Glutamatergic neuron (in vitro differentiated cells): ENCODE results near the gene PIMREG. TPM values are rescaled to one million over a fixed set of nuclear protein-coding genes. Genes with fewer than 3 reads are reported as not detected.

Experiments used
- DNase-seq: peaks from one replicate; pipeline ENCODE4 v3.0.0; 2022
- H3K27ac Mint-ChIP-seq: one replicate; pipeline ENCODE4 v1.8.0; 2020; ENCODE audit warnings: mild to moderate bottlenecking, mixed read lengths, inconsistent platforms; ENCODE audit not compliant: unreplicated experiment
- H3K27me3 Mint-ChIP-seq: one replicate; pipeline ENCODE4 v1.8.0; 2020; ENCODE audit warnings: mild to moderate bottlenecking, moderate library complexity, mixed read lengths, inconsistent platforms; ENCODE audit not compliant: unreplicated experiment
- H3K36me3 Mint-ChIP-seq: one replicate; pipeline ENCODE4 v1.8.0; 2020; ENCODE audit warnings: mild to moderate bottlenecking, mixed read lengths, inconsistent platforms; ENCODE audit not compliant: unreplicated experiment
- H3K4me1 Mint-ChIP-seq: one replicate; pipeline ENCODE4 v1.8.0; 2020; ENCODE audit warnings: mild to moderate bottlenecking, low read depth, mixed read lengths, inconsistent platforms; ENCODE audit not compliant: unreplicated experiment
- H3K4me3 Mint-ChIP-seq: one replicate; pipeline ENCODE4 v1.8.0; 2020; ENCODE audit warnings: mild to moderate bottlenecking, mixed read lengths, inconsistent platforms; ENCODE audit not compliant: unreplicated experiment
- H3K9me3 Mint-ChIP-seq: one replicate; pipeline ENCODE4 v1.8.0; 2020; ENCODE audit warnings: mild to moderate bottlenecking, moderate library complexity, mixed read lengths, inconsistent platforms; ENCODE audit not compliant: unreplicated experiment
- total RNA-seq: library from RNA; stranded (reverse); fragmentation: NEBNext Ultra II Directional; extraction: Animal tissue kit (Norgen Biotek cat#: 25700); gene quantifications from one replicate; pipeline ENCODE4 v1.2.1, GENCODE V29; 2021; ENCODE audit not compliant: unreplicated experiment
- TF ChIP-seq, protein P1 (sequence below): fragments of 200-600 bp; sonication (generic); IDR thresholded peaks from one replicate; pipeline ENCODE4 v1.5.0; 2021; ENCODE audit not compliant: partially characterized antibody, unreplicated experiment

The PIMREG gene
- total RNA-seq, 1 donor from 2014 or later, result 28.4 TPM

DNA sequence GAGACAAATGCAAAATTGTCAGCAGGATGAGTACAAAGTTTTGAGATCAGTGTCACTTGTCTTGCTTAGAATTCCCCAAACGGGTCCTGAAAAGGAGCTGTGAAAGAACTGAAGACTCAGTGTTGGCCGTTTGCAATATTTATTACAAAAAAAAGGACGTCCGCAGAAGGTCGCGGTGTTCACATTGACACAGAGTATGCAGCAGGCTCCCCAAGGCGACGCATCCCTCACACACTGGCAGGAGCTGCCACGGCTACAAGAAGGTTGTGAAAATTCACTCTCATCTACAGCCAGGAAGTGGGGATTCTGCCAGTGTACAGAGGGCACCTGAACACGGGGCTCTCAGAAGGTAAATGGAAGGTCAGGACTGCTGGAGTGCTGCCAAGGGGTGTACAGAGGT, 35.5 kb upstream of the PIMREG start:
- H3K27me3 Mint-ChIP-seq, result peaks cover 6% of the 10 kb centered on the region
- no peak overlapping the region for H3K4me3 Mint-ChIP-seq
- no peaks in the 10 kb centered on the region for H3K36me3 Mint-ChIP-seq
- DNase-seq, result no peak
- no peak overlapping the region for H3K27ac Mint-ChIP-seq
- H3K9me3 Mint-ChIP-seq, result peaks cover 2% of the 10 kb centered on the region
- TF ChIP-seq, protein P1, sequence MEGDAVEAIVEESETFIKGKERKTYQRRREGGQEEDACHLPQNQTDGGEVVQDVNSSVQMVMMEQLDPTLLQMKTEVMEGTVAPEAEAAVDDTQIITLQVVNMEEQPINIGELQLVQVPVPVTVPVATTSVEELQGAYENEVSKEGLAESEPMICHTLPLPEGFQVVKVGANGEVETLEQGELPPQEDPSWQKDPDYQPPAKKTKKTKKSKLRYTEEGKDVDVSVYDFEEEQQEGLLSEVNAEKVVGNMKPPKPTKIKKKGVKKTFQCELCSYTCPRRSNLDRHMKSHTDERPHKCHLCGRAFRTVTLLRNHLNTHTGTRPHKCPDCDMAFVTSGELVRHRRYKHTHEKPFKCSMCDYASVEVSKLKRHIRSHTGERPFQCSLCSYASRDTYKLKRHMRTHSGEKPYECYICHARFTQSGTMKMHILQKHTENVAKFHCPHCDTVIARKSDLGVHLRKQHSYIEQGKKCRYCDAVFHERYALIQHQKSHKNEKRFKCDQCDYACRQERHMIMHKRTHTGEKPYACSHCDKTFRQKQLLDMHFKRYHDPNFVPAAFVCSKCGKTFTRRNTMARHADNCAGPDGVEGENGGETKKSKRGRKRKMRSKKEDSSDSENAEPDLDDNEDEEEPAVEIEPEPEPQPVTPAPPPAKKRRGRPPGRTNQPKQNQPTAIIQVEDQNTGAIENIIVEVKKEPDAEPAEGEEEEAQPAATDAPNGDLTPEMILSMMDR, result no peak
- no peaks in the 10 kb centered on the region for H3K4me1 Mint-ChIP-seq

DNA sequence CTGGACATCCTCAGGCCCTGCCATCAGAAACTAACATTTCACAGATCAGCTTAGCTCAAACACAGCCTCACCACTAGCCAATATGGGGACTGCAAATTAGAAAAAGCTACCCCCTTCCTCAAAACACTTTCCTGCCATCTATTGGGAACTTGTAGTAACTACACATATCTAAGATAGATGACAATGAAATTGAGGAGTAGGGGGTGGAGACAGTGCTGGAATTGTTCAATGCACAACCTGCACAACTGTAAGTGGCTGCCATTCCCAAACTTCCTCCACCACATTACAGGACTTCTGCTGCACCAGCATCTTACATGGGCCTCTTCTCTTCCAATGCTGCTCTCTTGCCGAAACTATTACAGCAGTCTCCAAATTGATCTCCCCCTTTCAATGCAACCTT, 31.2 kb upstream of the PIMREG start:
- Mint-ChIP-seq H3K9me3 (peaks cover 2% of the 10 kb centered on the region), H3K27ac (no peak overlapping the region), H3K4me3 (no peak overlapping the region), H3K27me3 (peaks cover 14% of the 10 kb centered on the region), H3K36me3 (no peaks in the 10 kb centered on the region), H3K4me1 (peaks cover 6% of the 10 kb centered on the region)
- TF ChIP-seq, protein P1, result peak; percentile 43
- no peak for DNase-seq

DNA sequence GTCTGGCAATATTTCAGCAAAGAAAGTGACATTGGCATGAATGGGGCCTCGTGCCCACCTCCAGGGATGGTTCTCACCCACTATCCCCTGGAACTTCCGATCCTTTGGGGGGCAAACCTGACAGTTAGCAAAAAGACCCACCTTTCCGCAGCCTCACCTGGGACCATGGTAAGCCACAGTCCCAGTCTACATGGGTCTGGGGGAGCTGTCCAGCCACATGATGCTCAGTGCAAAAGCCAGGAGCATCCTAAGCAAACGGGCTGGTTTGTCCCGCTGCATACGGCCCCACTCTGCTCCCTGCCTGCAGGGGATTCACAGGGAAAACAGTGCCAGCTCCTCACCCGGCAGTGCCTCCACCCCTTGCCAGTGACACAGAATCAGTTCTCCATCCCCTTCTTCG, 28.6 kb upstream of the PIMREG start:
- H3K4me3 Mint-ChIP-seq, result no peak overlapping the region
- no peak for DNase-seq
- H3K4me1 Mint-ChIP-seq, result peaks cover 6% of the 10 kb centered on the region
- TF ChIP-seq, protein P1, result no peak
- no peaks in the 10 kb centered on the region for H3K36me3 Mint-ChIP-seq
- peaks cover 2% of the 10 kb centered on the region for H3K9me3 Mint-ChIP-seq
- peaks cover 14% of the 10 kb centered on the region for H3K27me3 Mint-ChIP-seq
- H3K27ac Mint-ChIP-seq, result no peak overlapping the region

DNA sequence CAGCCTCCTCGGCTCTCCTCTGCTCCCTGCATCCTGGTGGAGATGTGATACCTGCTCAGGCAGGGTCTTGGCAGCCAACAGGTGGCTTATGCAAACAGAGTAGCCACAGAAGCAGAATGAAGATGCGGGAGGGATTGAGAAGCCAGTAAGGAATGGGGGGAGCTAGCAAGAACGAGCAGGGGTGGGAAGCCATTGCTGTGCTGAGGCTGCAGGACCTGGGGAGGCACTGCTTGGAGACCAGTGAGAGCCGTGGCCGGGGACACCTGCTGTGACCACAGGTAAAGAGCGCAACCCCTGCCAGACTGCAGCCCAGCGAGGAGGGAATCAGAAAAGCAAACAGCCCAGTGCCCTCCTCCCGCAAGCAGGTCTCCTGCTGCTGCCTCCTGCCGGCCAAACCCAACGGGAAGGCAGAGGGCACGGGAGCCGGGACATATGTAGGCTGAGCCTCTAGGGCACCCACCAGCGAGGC, 24.0 kb upstream of the PIMREG start:
- TF ChIP-seq, protein P1, result peak; percentile 50
- peaks cover 13% of the 10 kb centered on the region for H3K27me3 Mint-ChIP-seq
- peaks cover 18% of the 10 kb centered on the region for H3K4me1 Mint-ChIP-seq
- DNase-seq, result peak; percentile 68
- H3K36me3 Mint-ChIP-seq, result no peaks in the 10 kb centered on the region
- H3K9me3 Mint-ChIP-seq, result peaks cover 2% of the 10 kb centered on the region
- no peak overlapping the region for H3K4me3 Mint-ChIP-seq
- H3K27ac Mint-ChIP-seq, result no peak overlapping the region

DNA sequence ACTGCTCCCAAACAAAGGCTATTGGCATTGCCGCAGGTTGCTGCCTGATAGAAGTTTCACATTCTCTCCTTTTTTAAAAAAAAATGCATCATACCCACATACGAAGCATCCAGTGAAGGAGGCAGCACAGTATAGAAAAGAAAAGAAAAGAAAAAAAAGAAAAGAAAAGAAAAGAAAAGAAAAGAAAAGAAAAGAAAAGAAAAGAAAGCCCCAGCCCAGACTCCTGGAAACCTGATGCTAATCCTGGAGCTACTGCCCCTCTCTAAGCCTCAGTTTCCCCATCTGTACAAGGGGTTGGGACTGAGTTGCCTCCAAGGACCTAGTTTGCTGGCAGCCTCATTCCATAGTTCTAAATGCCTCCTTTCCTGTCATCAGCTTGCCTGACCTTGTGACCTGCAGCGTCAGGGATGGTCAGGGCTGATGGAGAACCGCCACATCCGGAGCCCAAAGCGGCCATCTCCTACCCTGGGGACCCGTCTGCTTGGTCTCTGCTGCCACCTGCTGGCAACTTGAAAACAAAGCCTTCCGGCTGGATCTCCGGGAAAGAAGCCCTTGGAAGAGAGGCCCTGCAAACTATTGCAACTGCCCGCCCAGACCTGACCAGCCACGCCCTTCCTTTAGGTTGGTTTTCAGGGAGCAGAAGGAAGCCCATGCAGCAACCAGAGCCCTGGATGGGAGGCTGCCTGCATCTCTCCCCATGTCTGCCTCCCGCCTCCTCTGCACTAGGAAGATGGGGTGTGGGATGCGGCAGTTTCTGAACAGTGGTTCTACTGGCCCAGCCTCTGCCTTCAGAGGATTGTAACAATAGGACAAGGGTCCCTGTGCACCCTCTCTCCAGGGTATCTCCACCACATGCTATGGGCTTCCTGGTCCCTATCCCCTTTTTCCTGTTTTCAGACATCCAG, 22.3 kb upstream of the PIMREG start:
- Mint-ChIP-seq H3K9me3 (peaks cover 2% of the 10 kb centered on the region), H3K27ac (no peak overlapping the region), H3K4me3 (peak overlapping the region; percentile 42), H3K4me1 (peaks cover 17% of the 10 kb centered on the region), H3K27me3 (peaks cover 9% of the 10 kb centered on the region), H3K36me3 (no peaks in the 10 kb centered on the region)
- TF ChIP-seq, protein P1, result peak; percentile 88
- peak; percentile 91 for DNase-seq
